GM21825 (cell line): ENCODE results near the gene CD74.
A peak's percentile ranks its signal among the peaks of the same experiment; 100 is the strongest.
"Not testable (repeated sequence)": the region's sequence is repeated elsewhere in the genome, so short reads cannot be mapped to it uniquely, and the experiment has no call there.

Experiments used
- ATAC-seq: cut with Tn5 transposase; IDR thresholded peaks from one replicate; pipeline ENCODE4 v1.9.1; 2021; ENCODE audit warnings: mild to moderate bottlenecking, moderate library complexity; ENCODE audit not compliant: unreplicated experiment

Gene CD74

GRCh38 chr5:150412319-150413175 lies at the start of gene CD74:
Gene CD74 (minus strand): TSS chr5:150412910. CDS start chr5:150412749, 161 bp downstream.
- peak; percentile 65 for ATAC-seq

- ATAC-seq, result peak; percentile 76
These were observed 48.5 kb upstream of the CD74 start for GRCh38 chr5:150461231-150461630.

GRCh38 chr5:150460781-150461180 lies 48.1 kb upstream of the CD74 start:
- ATAC-seq, result no peak

- peak; percentile 69 for ATAC-seq
These were observed 46.3 kb upstream of the CD74 start for GRCh38 chr5:150458802-150459557.

GRCh38 chr5:150457562-150458240 lies 45.0 kb upstream of the CD74 start:
- ATAC-seq, result no peak

GRCh38 chr5:150457121-150457520 lies 44.4 kb upstream of the CD74 start:
- ATAC-seq, result no peak

GRCh38 chr5:150454492-150455229 lies 42.0 kb upstream of the CD74 start:
- no peak for ATAC-seq

- not testable (repeated sequence) for ATAC-seq
These were observed 41.3 kb upstream of the CD74 start for GRCh38 chr5:150454027-150454426.

- ATAC-seq, result no peak
These were observed 40.2 kb upstream of the CD74 start for GRCh38 chr5:150452914-150453313.

GRCh38 chr5:150451594-150451993 lies 38.9 kb upstream of the CD74 start:
- no peak for ATAC-seq

- peak; percentile 92 for ATAC-seq
These were observed 37.0 kb upstream of the CD74 start, which contains the start of gene RPS14 for GRCh38 chr5:150449517-150450339. Gene RPS14 (minus strand): TSS chr5:150449739. CDS start chr5:150447733, 2,006 bp downstream.

- no peak for ATAC-seq
These were observed 36.3 kb upstream of the CD74 start for GRCh38 chr5:150448952-150449516.

- ATAC-seq, result no peak
These were observed 35.6 kb upstream of the CD74 start for GRCh38 chr5:150448334-150448733.

GRCh38 chr5:150447188-150447587 lies 34.5 kb upstream of the CD74 start:
- no peak for ATAC-seq

GRCh38 chr5:150446583-150446982 lies 33.9 kb upstream of the CD74 start:
- no peak for ATAC-seq

- ATAC-seq, result no peak
These were observed 33.4 kb upstream of the CD74 start for GRCh38 chr5:150446088-150446487.

GRCh38 chr5:150444770-150445169 lies 32.1 kb upstream of the CD74 start:
- ATAC-seq, result no peak

GRCh38 chr5:150443242-150444075 lies 30.7 kb upstream of the CD74 start:
- no peak for ATAC-seq

GRCh38 chr5:150442699-150443080 lies 30.0 kb upstream of the CD74 start:
- no peak for ATAC-seq
